Mesodermal cell (in vitro differentiated cells): ENCODE data around the gene OVOL2.
"Not testable (repeated sequence)": the region's sequence is repeated elsewhere in the genome, so short reads cannot be mapped to it uniquely, and the experiment has no call there.

ENCODE experiments used
- H3K27ac ChIP-seq: 2 replicates; pipeline ENCODE4 v1.7.0; 2013; ENCODE audit warnings: mild to moderate bottlenecking, low read depth, low read length, moderate library complexity; ENCODE audit not compliant: severe bottlenecking
- H3K36me3 ChIP-seq: 2 replicates; pipeline ENCODE4 v1.7.1; 2013; ENCODE audit warnings: mild to moderate bottlenecking, low read length, moderate library complexity; ENCODE audit not compliant: control insufficient read depth, insufficient read depth
- H3K4me1 ChIP-seq: one replicate; pipeline ENCODE4 v1.7.1; 2013; ENCODE audit warnings: mild to moderate bottlenecking, low read length; ENCODE audit not compliant: insufficient read depth, control insufficient read depth, poor library complexity, severe bottlenecking
- H3K4me3 ChIP-seq: 2 replicates; pipeline ENCODE4 v1.7.0; 2013; ENCODE audit warnings: low read length, control low read depth, mild to moderate bottlenecking; ENCODE audit not compliant: insufficient read depth, poor library complexity, severe bottlenecking; ENCODE audit errors: extremely low read depth
- H3K9me3 ChIP-seq: 2 replicates; pipeline ENCODE4 v1.7.1; 2013; ENCODE audit warnings: mild to moderate bottlenecking, low read length, moderate library complexity; ENCODE audit not compliant: control insufficient read depth
- WGBS, 2 experiments: methylation state at CpG; one replicate each; pipeline ENCODE4 v1.1.5; 2013; ENCODE audit warnings: missing lambda C conversion rate in 2 of 2; ENCODE audit not compliant: insufficient coverage in 2 of 2; 5-methylcytosine and 5-hydroxymethylcytosine counted together

The OVOL2 gene

GRCh38 chr20:18039063-18039462 lies 18.7 kb downstream of the OVOL2 start:
- Histone ChIP-seq H3K4me1 (peaks cover 8% of the 10 kb centered on the region), H3K9me3 (peaks cover 3% of the 10 kb centered on the region), H3K36me3 (no peaks in the 10 kb centered on the region), H3K27ac (no peak overlapping the region), H3K4me3 (no peak overlapping the region)
- WGBS, 2 experiments: 100% methylated on average over 1 to 2 of the region's 5 CpGs

DNA sequence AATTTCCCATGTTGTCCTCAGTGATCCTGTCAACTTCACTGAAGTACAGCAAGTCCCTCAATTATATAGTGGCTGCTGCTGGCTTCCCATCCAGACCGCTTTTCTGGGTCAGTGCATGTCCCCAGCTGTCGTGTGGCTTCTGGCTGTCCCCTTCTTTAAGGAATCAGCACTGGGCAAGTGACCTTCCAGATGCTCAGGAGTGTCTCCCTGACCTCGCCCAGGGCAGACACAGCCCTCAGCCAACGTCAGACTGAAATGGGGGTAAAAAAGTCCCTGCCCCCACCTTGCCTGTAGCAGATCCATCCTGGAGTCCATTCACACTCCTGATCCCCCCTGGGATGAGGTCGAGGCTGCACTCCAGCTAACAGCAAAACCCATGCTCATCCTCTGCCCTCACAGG lies 23.7 kb downstream of the OVOL2 start:
- H3K4me1 ChIP-seq: peaks cover 25% of the 10 kb centered on the region
- no peak overlapping the region for H3K4me3 ChIP-seq
- H3K36me3 ChIP-seq: no peaks in the 10 kb centered on the region
- H3K9me3 ChIP-seq: no peaks in the 10 kb centered on the region
- H3K27ac ChIP-seq: no peak overlapping the region
- 70 to 83% methylated on average over 4 to 5 of the region's 5 CpGs for WGBS, 2 experiments

GRCh38 chr20:18032977-18033892 lies 24.5 kb downstream of the OVOL2 start:
- Histone ChIP-seq H3K27ac (peak overlapping the region; percentile 62), H3K9me3 (no peaks in the 10 kb centered on the region), H3K4me3 (no peak overlapping the region), H3K36me3 (no peaks in the 10 kb centered on the region), H3K4me1 (peaks cover 25% of the 10 kb centered on the region)
- WGBS, 2 experiments: 69 to 85% methylated on average over 11 to 14 of the region's 17 CpGs

DNA sequence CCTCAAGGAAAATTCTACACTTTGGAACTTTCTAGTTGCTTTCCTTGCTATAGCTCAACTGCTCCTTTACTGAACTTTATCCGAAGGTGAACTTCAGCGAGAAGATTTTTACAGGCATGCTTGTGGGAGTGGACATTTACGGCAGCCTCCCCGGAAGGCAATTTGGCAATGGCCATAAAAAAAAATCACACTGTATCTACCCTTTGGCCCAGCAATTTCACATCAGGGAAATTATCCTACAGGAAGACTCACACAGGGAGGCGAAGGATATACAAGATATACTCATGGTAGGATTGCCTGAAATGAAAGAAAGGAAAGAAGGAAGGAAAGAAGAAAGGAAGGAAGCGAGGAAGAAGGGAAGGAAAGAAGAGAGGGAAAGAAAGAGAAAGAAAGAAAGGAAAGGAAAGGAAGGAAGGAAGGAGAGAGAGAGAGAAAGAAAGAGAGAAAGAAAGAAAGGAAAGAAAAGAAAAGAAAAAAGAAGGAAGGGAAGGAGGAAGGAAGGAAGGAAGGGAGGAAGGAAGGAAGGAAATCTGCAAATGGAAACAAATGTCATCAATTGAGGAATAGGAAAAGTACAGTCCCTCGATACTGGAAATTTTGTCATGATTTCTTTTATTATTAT lies 25.7 kb downstream of the OVOL2 start:
- 100% methylated on average over 1 to 3 of the region's 7 CpGs for WGBS, 2 experiments

DNA sequence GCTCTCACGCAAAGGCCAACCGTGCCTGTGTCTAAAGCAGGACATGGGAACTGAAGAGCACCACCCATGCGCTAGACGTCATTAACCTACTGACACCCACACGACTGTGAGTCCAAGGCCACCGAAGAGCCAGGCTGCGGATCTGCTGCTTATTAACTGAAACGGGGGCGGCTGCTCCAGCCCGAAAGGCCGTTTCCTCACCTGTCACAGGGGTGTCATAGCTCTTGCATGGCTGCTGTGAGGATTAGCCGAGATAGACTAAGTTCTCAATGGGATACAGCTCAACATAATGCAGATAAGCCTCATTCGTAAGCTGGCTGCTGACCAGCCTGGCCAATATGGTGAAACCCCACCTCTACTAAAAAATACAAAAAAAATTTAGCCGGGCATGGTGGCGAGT lies 26.7 kb downstream of the OVOL2 start:
- WGBS, 2 experiments: 94 to 96% methylated on average over 12 to 15 of the region's 15 CpGs
- Histone ChIP-seq H3K4me3 (no peak overlapping the region), H3K4me1 (peaks cover 25% of the 10 kb centered on the region), H3K27ac (no peak overlapping the region), H3K36me3 (no peaks in the 10 kb centered on the region), H3K9me3 (no peaks in the 10 kb centered on the region)

More for the DNA sequence above, 25.7 kb downstream of the OVOL2 start:
- Histone ChIP-seq H3K4me1 (peaks cover 25% of the 10 kb centered on the region), H3K36me3 (no peaks in the 10 kb centered on the region), H3K4me3 (no peak overlapping the region), H3K9me3 (no peaks in the 10 kb centered on the region), H3K27ac (no peak overlapping the region)

DNA sequence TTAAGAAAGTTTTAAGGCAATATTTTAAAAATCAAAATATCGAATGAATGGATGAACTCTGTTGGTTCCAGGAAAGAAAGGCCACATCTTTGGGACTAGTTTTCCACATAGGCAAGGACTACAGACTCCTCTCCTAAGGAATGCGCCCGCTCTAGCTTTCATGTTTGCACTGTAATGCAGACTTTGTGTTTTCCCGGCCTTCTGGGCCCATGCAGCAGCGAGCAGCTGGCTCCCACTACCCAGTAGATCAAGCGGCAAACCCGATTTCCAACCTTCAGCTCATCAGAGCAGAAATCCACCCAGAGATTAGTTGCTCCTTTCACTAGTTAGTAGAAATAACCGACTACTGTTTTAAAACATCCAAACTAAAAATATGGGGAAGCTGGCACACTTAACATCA lies 27.7 kb downstream of the OVOL2 start:
- 72 to 79% methylated on average over 4 to 7 of the region's 8 CpGs for WGBS, 2 experiments
- H3K36me3 ChIP-seq: no peaks in the 10 kb centered on the region
- no peak overlapping the region for H3K4me3 ChIP-seq
- H3K9me3 ChIP-seq: no peaks in the 10 kb centered on the region
- H3K4me1 ChIP-seq: peaks cover 25% of the 10 kb centered on the region
- H3K27ac ChIP-seq: no peak overlapping the region

DNA sequence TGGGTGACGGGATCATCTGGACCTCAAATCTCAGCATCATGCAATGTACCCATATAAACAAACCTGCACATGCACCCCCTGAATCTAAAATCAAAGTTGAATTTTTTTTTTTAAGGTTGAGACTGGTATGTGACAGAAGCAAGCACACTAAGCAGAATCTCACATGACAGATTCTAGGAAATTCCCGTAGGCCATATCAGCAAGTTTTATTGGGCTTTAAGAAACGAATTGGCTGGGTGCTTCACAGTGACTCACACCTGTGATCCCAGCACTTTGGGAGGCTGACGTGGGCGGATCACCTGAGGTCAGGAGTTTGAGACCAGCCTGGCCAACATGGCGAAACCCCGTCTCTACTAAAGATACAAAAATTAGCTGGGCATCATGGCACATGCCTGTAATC lies 30.7 kb downstream of the OVOL2 start:
- H3K9me3 ChIP-seq, H3K36me3 ChIP-seq: not testable (repeated sequence)
- WGBS, 2 experiments: 92 to 95% methylated on average over 5 to 6 of the region's 7 CpGs

GRCh38 chr20:18024606-18025127 lies 33.0 kb downstream of the OVOL2 start:
- Histone ChIP-seq H3K9me3 (no peaks in the 10 kb centered on the region), H3K27ac (no peak overlapping the region), H3K4me3 (no peak overlapping the region), H3K36me3 (no peaks in the 10 kb centered on the region), H3K4me1 (no peaks in the 10 kb centered on the region)
- 85 to 92% methylated on average over 13 to 15 of the region's 15 CpGs for WGBS, 2 experiments

More for the DNA sequence above, 30.7 kb downstream of the OVOL2 start:
- not testable (repeated sequence) for H3K27ac ChIP-seq, H3K4me1 ChIP-seq, H3K4me3 ChIP-seq

DNA sequence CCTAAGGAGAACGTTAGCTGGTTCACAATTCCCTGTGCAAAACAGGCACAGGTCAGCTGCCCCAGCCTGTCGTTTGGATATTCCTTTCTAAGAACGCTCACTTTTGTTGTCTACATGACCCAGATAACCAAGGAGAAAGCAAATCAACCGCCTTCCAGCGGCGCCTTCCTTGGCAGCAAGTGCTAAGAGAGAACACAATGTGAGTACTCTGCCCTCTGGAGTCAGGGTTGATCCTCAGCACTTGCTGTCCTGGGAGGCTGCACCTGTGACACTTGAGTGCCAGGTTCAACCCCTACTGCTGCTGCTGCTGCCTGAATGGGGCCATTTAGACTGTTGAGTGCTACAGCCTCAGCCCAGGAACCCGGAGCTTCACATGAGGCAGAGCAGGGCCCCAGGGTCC lies 36.8 kb downstream of the OVOL2 start:
- 82 to 85% methylated on average over 7 of the region's 7 CpGs for WGBS, 2 experiments
- H3K27ac ChIP-seq: no peak overlapping the region
- H3K4me1 ChIP-seq: no peaks in the 10 kb centered on the region
- no peaks in the 10 kb centered on the region for H3K36me3 ChIP-seq
- H3K9me3 ChIP-seq: no peaks in the 10 kb centered on the region
- H3K4me3 ChIP-seq: no peak overlapping the region

GRCh38 chr20:18019068-18019467 lies 38.6 kb downstream of the OVOL2 start:
- H3K36me3 ChIP-seq: no peaks in the 10 kb centered on the region
- no peak overlapping the region for H3K27ac ChIP-seq
- 0 to 14% methylated on average over 1 of the region's 1 CpG for WGBS, 2 experiments
- no peak overlapping the region for H3K4me3 ChIP-seq
- H3K4me1 ChIP-seq: no peaks in the 10 kb centered on the region
- no peaks in the 10 kb centered on the region for H3K9me3 ChIP-seq

DNA sequence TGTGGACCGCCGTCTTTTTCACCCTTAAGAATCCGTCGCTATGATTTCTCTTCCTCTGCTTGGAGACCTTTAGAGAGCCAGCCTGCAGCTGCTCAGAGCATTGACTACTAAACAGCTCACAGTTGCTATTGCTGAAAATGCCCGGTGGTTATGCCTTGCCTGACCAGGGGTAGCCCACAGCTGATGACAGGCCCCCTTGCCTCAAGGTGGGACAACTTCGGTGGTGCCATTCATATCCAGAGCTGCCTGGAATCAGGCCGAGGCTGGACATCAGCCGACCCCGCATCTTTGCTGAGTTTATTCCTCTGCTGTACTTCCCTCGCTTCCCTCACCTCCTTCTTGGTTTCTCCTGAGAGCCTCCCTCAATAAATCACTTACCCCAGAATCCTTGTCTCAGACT lies 39.6 kb downstream of the OVOL2 start:
- Histone ChIP-seq H3K4me1 (no peaks in the 10 kb centered on the region), H3K27ac (no peak overlapping the region), H3K36me3 (no peaks in the 10 kb centered on the region), H3K9me3 (no peaks in the 10 kb centered on the region), H3K4me3 (no peak overlapping the region)
- 91 to 93% methylated on average over 10 of the region's 10 CpGs for WGBS, 2 experiments
